ENCODE data around the gene CFAP141.

DNA sequence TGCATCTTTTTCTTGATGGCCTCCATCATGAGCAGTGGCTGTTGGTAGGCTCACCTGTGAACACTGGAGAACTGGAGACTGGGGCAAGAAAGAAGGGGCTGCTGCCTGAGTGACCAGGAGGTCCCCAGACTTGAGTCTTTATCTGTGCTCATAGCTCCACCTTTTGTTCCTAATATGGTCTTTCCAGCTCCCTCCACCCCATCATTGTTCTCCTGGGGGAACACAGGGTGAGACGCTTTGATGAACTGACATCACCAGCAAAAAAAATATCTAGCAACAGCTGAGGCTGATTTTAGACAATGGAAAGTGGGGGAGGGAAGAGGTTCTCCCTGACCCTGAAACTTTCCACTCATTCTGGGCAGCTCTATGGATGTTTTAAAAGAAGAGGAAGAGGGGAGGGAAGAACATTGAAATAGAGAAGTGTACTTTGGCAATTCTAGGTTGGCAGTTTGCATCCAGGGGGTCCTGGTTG, 14.1 kb downstream of the CFAP141 start, which contains the start of gene TPM3:
- TF ChIP-seq POLR2A (IDR thresholded peaks at IDR 0.05) (no peak), CTCF (IDR thresholded peaks at IDR 0.05 in 8 of 11, conservative IDR thresholded peaks at IDR 0.05 in 3 of 11) (no peak)

Data from spleen (tissue), 7 donors.